CD14-positive monocyte (primary cell): ENCODE results near the gene MISP. TPM values are rescaled to one million over a fixed set of nuclear protein-coding genes. Genes with fewer than 3 reads are reported as not detected.

ENCODE experiments used
- DNase-seq, 3 donors: peaks; one replicate each; pipeline ENCODE4 v3.0.0-alpha.2; 2011 to 2022
- H2AFZ ChIP-seq: 2 replicates; pipeline ENCODE4 v1.6.0; 2012; ENCODE audit warnings: mild to moderate bottlenecking, low read depth, low read length, inconsistent platforms; ENCODE audit not compliant: insufficient read depth, poor library complexity, severe bottlenecking
- H3K27ac ChIP-seq, 2 donors: 1 replicate in 1 of 2; 2 replicates in 1 of 2; pipeline ENCODE4 v1.5.1; 2012 to 2013; ENCODE audit warnings: low read length in 2 of 2, control low read depth in 1 of 2, inconsistent platforms in 1 of 2, low read depth in 1 of 2, mild to moderate bottlenecking in 1 of 2
- H3K27me3 ChIP-seq, 2 donors: one replicate each; pipeline versions ENCODE4 v1.6.0 to v1.6.1; 2011 to 2013; ENCODE audit warnings: low read length in 2 of 2; ENCODE audit not compliant: control insufficient read depth in 2 of 2, insufficient read depth in 2 of 2
- H3K36me3 ChIP-seq, 2 donors: replicated peaks in 1 of 2; 1 replicate in 1 of 2; 2 replicates in 1 of 2; pipeline versions ENCODE4 v1.5.1 to v1.6.1; 2012 to 2013; ENCODE audit warnings: low read length in 2 of 2, control low read depth in 1 of 2, inconsistent platforms in 1 of 2, mild to moderate bottlenecking in 1 of 2; ENCODE audit not compliant: insufficient read depth in 2 of 2, control insufficient read depth in 1 of 2
- H3K4me1 ChIP-seq, 2 donors: 1 replicate in 1 of 2; 2 replicates in 1 of 2; pipeline versions ENCODE4 v1.5.1 to v1.6.1; 2012 to 2013; ENCODE audit warnings: low read length in 2 of 2, control low read depth in 1 of 2, inconsistent platforms in 1 of 2, mild to moderate bottlenecking in 1 of 2, moderate library complexity in 1 of 2; ENCODE audit not compliant: insufficient read depth in 2 of 2, control insufficient read depth in 1 of 2
- H3K4me2 ChIP-seq: replicated peaks from 2 replicates; pipeline ENCODE3; 2012; ENCODE audit warnings: low read length, moderate library complexity, mild to moderate bottlenecking; ENCODE audit not compliant: poor library complexity, severe bottlenecking; ENCODE audit errors: extremely low read depth
- H3K4me3 ChIP-seq, 3 experiments: fragments of 200-600 bp in 1 of 3; sonication (generic) in 1 of 3; replicated peaks in 1 of 3; 1 replicate in 2 of 3; 2 replicates in 1 of 3; pipeline ENCODE4 v1.5.1; 2011 to 2013; ENCODE audit warnings: low read length in 3 of 3, mild to moderate bottlenecking in 3 of 3, control low read depth in 2 of 3, low read depth in 2 of 3, inconsistent platforms in 1 of 3, moderate library complexity in 1 of 3
- H3K79me2 ChIP-seq: 2 replicates; pipeline ENCODE4 v1.6.0; 2012; ENCODE audit warnings: mild to moderate bottlenecking, control low read depth, inconsistent platforms, low read length, moderate library complexity; ENCODE audit not compliant: insufficient read depth
- H3K9ac ChIP-seq: 2 replicates; pipeline ENCODE4 v1.6.0; 2017; ENCODE audit warnings: low read length, mild to moderate bottlenecking; ENCODE audit not compliant: insufficient read depth, poor library complexity, severe bottlenecking
- H3K9me3 ChIP-seq, 2 donors: replicated peaks in 1 of 2; 1 replicate in 1 of 2; 2 replicates in 1 of 2; pipeline versions ENCODE4 v1.5.1 to v1.6.1; 2012 to 2013; ENCODE audit warnings: low read length in 2 of 2, control low read depth in 1 of 2; ENCODE audit not compliant: control insufficient read depth in 1 of 2, insufficient read depth in 1 of 2
- H4K20me1 ChIP-seq: 2 replicates; pipeline ENCODE4 v1.6.0; 2012; ENCODE audit warnings: mild to moderate bottlenecking, low read length, control low read depth, moderate library complexity; ENCODE audit not compliant: insufficient read depth
- H3K27ac Mint-ChIP-seq, 7 donors: one replicate each; pipeline ENCODE4 v1.8.0; 2020; ENCODE audit warnings: mild to moderate bottlenecking in 7 of 7, mixed read lengths in 7 of 7, moderate library complexity in 6 of 7, inconsistent platforms in 2 of 7
- H3K27me3 Mint-ChIP-seq, 3 donors: one replicate each; pipeline ENCODE4 v1.8.0; 2021 to 2022; ENCODE audit warnings: low read depth in 3 of 3, mild to moderate bottlenecking in 3 of 3, mixed read lengths in 3 of 3, moderate library complexity in 3 of 3, inconsistent platforms in 1 of 3
- H3K36me3 Mint-ChIP-seq, 2 donors: one replicate each; pipeline ENCODE4 v1.8.0; 2020; ENCODE audit warnings: mixed read lengths in 2 of 2, inconsistent platforms in 1 of 2, mild to moderate bottlenecking in 1 of 2
- H3K4me1 Mint-ChIP-seq: one replicate; pipeline ENCODE4 v1.8.0; 2020; ENCODE audit warnings: mild to moderate bottlenecking, mixed read lengths
- H3K4me3 Mint-ChIP-seq, 2 donors: one replicate each; pipeline ENCODE4 v1.8.0; 2020; ENCODE audit warnings: mild to moderate bottlenecking in 2 of 2, mixed read lengths in 2 of 2, moderate library complexity in 1 of 2
- H3K9me3 Mint-ChIP-seq, 7 donors: one replicate each; pipeline ENCODE4 v1.8.0; 2020 to 2022; ENCODE audit warnings: mixed read lengths in 7 of 7, mild to moderate bottlenecking in 6 of 7, moderate library complexity in 6 of 7, inconsistent platforms in 2 of 7
- WGBS: methylation state at CpG from one replicate; pipeline ENCODE4 v1.1.5; 2013; ENCODE audit warnings: missing lambda C conversion rate; ENCODE audit not compliant: insufficient coverage; 5-methylcytosine and 5-hydroxymethylcytosine counted together
- intact Hi-C, 2 donors: fragments of 100-400 bp; cut with micrococcal nuclease; formaldehyde crosslinking; loops; one replicate each; pipeline versions ENCODE4 v1.15.0 to v1.15.1; 2023
- polyA plus RNA-seq, 3 donors: library from polyadenylated mRNA; depleted of rRNA in 1 of 3; unstranded in 2 of 3; stranded (reverse) in 1 of 3; fragments of 300-500 nt in 2 of 3; fragments of >200 nt in 1 of 3; fragmentation: Illumina TruSeq in 2 of 3; gene quantifications; 1 replicate in 2 of 3; 2 replicates in 1 of 3; pipeline ENCODE4 v1.2.3, GENCODE V29; 2012 to 2021
- small RNA-seq: library from RNA; depleted of rRNA; stranded (forward); fragments of <200 nt; gene quantifications from one replicate; pipeline ENCODE3, GENCODE V24; 2012; ENCODE audit warnings: low read depth; ENCODE audit not compliant: insufficient read length
- TF ChIP-seq, protein P1 (sequence below): fragments of 200-600 bp; IDR thresholded peaks from one replicate; pipeline ENCODE4 v1.8.0; 2022; ENCODE audit warnings: antibody characterized with exemption, mild to moderate bottlenecking

The MISP gene
- polyA plus RNA-seq, 3 donors, result not detected

DNA sequence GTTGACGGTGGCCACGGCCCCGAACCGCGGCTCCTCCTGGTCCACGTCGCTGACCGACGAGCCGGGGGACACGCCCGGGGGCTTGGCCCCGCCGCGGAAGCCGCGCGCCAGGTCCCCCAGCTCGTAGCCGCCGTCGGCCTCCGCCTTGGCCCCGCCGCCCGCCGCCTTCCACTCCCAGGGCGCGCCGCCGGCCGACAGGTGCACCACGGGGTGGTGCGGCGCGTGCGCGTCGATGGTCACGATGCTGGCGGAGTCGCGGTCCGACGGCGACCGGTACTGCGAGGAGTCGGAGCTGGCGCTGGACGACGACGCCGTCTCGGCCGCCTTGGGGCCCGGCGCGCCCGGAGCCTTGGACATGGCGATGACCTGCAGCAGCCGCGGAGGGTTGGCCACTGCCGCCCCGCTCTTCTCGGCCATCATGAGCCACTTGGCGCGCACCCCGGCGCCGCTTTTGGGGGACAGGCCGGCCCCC, 61.9 kb downstream of the MISP start:
- H3K36me3 ChIP-seq, result peaks cover 42 to 43% of the 10 kb centered on the region in 2 donors
- DNase-seq, result no peak
- H3K27ac Mint-ChIP-seq, result no peak overlapping the region
- no peaks in the 10 kb centered on the region for H3K27me3 ChIP-seq
- H3K9me3 ChIP-seq, result no peaks in the 10 kb centered on the region
- intact Hi-C loops, result no loop called here
- no peaks in the 10 kb centered on the region for H3K4me1 ChIP-seq
- 97% methylated on average over 64 of the region's 72 CpGs for WGBS
- TF ChIP-seq, protein P1, sequence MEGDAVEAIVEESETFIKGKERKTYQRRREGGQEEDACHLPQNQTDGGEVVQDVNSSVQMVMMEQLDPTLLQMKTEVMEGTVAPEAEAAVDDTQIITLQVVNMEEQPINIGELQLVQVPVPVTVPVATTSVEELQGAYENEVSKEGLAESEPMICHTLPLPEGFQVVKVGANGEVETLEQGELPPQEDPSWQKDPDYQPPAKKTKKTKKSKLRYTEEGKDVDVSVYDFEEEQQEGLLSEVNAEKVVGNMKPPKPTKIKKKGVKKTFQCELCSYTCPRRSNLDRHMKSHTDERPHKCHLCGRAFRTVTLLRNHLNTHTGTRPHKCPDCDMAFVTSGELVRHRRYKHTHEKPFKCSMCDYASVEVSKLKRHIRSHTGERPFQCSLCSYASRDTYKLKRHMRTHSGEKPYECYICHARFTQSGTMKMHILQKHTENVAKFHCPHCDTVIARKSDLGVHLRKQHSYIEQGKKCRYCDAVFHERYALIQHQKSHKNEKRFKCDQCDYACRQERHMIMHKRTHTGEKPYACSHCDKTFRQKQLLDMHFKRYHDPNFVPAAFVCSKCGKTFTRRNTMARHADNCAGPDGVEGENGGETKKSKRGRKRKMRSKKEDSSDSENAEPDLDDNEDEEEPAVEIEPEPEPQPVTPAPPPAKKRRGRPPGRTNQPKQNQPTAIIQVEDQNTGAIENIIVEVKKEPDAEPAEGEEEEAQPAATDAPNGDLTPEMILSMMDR, result no peak
- H2AFZ ChIP-seq, result no peak overlapping the region
- no peak overlapping the region for H3K4me3 ChIP-seq
- H3K36me3 Mint-ChIP-seq, result peaks cover 27 to 52% of the 10 kb centered on the region in 2 donors
- peaks cover 52% of the 10 kb centered on the region for H4K20me1 ChIP-seq
- H3K27me3 Mint-ChIP-seq, result no peaks in the 10 kb centered on the region
- peaks cover 37% of the 10 kb centered on the region for H3K79me2 ChIP-seq
- H3K27ac ChIP-seq, result no peak overlapping the region
- H3K4me2 ChIP-seq, result no peak overlapping the region
- H3K9me3 Mint-ChIP-seq, result peaks cover 0 to 11% (median 0%) of the 10 kb centered on the region in 7 donors
- no peak overlapping the region for H3K9ac ChIP-seq
- H3K4me3 Mint-ChIP-seq, result no peak overlapping the region
- peaks cover 1% of the 10 kb centered on the region for H3K4me1 Mint-ChIP-seq

DNA sequence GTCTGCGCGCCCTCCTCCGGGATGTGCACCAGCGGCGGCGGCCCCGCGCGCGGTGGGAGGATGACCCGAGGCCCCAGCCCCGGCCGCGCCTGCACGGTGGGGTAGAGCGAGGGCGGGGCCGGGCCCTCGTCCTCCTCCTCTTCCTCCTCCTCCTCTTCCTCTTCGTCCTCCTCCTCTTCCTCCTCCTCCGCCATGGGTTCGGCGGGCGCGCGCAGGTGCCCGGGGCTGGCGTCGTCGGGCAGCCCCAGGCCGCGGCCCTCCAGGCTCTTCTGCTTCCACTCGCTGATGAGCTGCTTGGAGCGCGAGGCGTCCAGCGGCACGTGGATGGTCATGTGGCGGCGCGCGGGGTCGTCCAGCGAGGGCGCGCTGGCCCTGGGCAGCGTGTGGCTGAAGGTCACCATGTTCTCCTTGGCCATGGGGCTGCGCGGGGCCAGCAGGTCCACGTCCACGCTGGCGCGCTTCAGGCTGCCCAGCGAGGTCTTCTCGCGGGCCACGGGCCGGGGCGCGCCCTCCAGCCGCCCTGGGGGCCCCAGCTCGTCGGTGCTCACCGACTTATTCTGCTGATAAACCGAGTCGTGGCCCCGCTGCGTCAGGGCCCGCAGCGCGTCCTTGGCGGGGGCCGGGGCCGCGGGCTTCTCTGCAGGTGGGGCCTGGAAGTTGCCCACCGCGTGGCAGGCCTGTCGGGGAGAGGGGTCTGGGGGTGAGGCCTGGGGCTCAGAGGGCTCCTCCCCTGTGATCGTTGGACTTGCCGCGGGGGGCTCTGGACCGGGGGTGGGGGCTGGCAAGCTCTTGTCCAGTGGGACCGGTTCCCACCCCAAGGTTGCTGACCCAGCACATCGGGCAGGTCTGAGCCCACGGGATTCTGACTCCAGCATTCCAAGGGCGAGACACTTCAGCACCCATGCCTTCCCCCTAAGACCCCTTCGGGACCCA, 62.6 kb downstream of the MISP start:
- no peak overlapping the region for H3K4me2 ChIP-seq
- no peak overlapping the region for H3K4me3 ChIP-seq
- TF ChIP-seq, protein P1, result no peak
- peaks cover 0 to 11% (median 0%) of the 10 kb centered on the region in 7 donors for H3K9me3 Mint-ChIP-seq
- no peaks in the 10 kb centered on the region for H3K9me3 ChIP-seq
- no peak for DNase-seq
- no peaks in the 10 kb centered on the region for H3K4me1 ChIP-seq
- no peak overlapping the region for H3K27ac ChIP-seq
- no peaks in the 10 kb centered on the region for H3K27me3 Mint-ChIP-seq
- H3K27ac Mint-ChIP-seq, result no peak overlapping the region
- H2AFZ ChIP-seq, result no peak overlapping the region
- peaks cover 1% of the 10 kb centered on the region for H3K4me1 Mint-ChIP-seq
- intact Hi-C loops, result no loop called here
- H3K36me3 Mint-ChIP-seq, result peaks cover 24 to 47% of the 10 kb centered on the region in 2 donors
- peaks cover 45% of the 10 kb centered on the region for H4K20me1 ChIP-seq
- WGBS, result 97% methylated on average over 70 of the region's 87 CpGs
- peaks cover 30% of the 10 kb centered on the region for H3K79me2 ChIP-seq
- H3K9ac ChIP-seq, result no peak overlapping the region
- no peak overlapping the region for H3K4me3 Mint-ChIP-seq
- no peaks in the 10 kb centered on the region for H3K27me3 ChIP-seq
- H3K36me3 ChIP-seq, result peaks cover 35 to 36% of the 10 kb centered on the region in 2 donors

Small RNAs within 50 kb of the gene (small RNA-seq; reads per million reads assigned to genes)
- gene MIR3187, result not detected

Other genes with a start within 250 kb of the MISP start
- gene TPGS1, start 243.6 kb upstream of the MISP start, polyA plus RNA-seq, result 10 to 100 TPM in 2 of 3 donors, 1 to 10 TPM in 1; 9.2 to 48.1 (median 14.2) TPM
- gene CDC34, start 219.4 kb upstream of the MISP start, polyA plus RNA-seq, result 10 to 100 TPM; 25.2 to 49.2 (median 43.0) TPM
- gene GZMM, start 207.1 kb upstream of the MISP start, polyA plus RNA-seq, result 1 to 10 TPM in 1 of 3 donors, under 1 TPM in 2; 0.32 to 1.4 (median 0.48) TPM
- 100 to 1,000 TPM; 190 to 431 (median 364) TPM for gene BSG, start 178.5 kb upstream of the MISP start, polyA plus RNA-seq
- gene HCN2, start 161.2 kb upstream of the MISP start, polyA plus RNA-seq, result under 1 TPM in 1 of 3 donors, not detected in 2; 0.21 TPM
- gene POLRMT, start 117.6 kb upstream of the MISP start, polyA plus RNA-seq, result 10 to 100 TPM; 16.2 to 40.5 (median 17.6) TPM
- gene FGF22, start 111.2 kb upstream of the MISP start, polyA plus RNA-seq, result not detected
- 10 to 100 TPM; 29.1 to 51.6 (median 31.6) TPM for gene RNF126, start 87.9 kb upstream of the MISP start, polyA plus RNA-seq
- gene FSTL3, start 74.7 kb upstream of the MISP start, polyA plus RNA-seq, result 10 to 100 TPM in 1 of 3 donors, 1 to 10 TPM in 2; 2.5 to 42.1 (median 5.2) TPM
- gene PRSS57, start 55.7 kb upstream of the MISP start, polyA plus RNA-seq, result 1 to 10 TPM in 1 of 3 donors, under 1 TPM in 2; 0.16 to 1.4 (median 0.78) TPM
- gene PALM, start 42.2 kb upstream of the MISP start, polyA plus RNA-seq, result under 1 TPM in 1 of 3 donors, not detected in 2; 0.23 TPM
- 100 to 1,000 TPM in 1 of 3 donors, 10 to 100 TPM in 2; 62.4 to 117 (median 81.6) TPM for gene PTBP1, start 46.3 kb downstream of the MISP start, polyA plus RNA-seq
- 1 to 10 TPM in 1 of 3 donors, not detected in 2; 1.2 TPM for gene PLPPR3, start 70.8 kb downstream of the MISP start, polyA plus RNA-seq
- 1 to 10 TPM; 2.7 to 5.7 (median 4.3) TPM for gene AZU1, start 76.7 kb downstream of the MISP start, polyA plus RNA-seq
- gene PRTN3, start 89.9 kb downstream of the MISP start, polyA plus RNA-seq, result under 1 TPM in 1 of 3 donors, not detected in 2; 0.11 TPM
- gene ELANE, start 101.2 kb downstream of the MISP start, polyA plus RNA-seq, result 1 to 10 TPM in 2 of 3 donors, under 1 TPM in 1; 0.61 to 2.0 (median 1.3) TPM
- 100 to 1,000 TPM; 272 to 862 (median 654) TPM for gene CFD, start 108.6 kb downstream of the MISP start, polyA plus RNA-seq
- gene MED16, start 142.1 kb downstream of the MISP start, polyA plus RNA-seq, result 10 to 100 TPM; 20.7 to 37.4 (median 32.8) TPM
- not detected for gene RNU6-9, start 142.4 kb downstream of the MISP start, polyA plus RNA-seq
- 10 to 100 TPM; 70.8 to 99.9 (median 78.7) TPM for gene R3HDM4, start 162.1 kb downstream of the MISP start, polyA plus RNA-seq
- not detected for gene KISS1R, start 166.2 kb downstream of the MISP start, polyA plus RNA-seq
- 10 to 100 TPM in 1 of 3 donors, 1 to 10 TPM in 2; 2.1 to 41.6 (median 3.2) TPM for gene ARID3A, start 174.9 kb downstream of the MISP start, polyA plus RNA-seq
- 10 to 100 TPM; 21.3 to 52.7 (median 49.9) TPM for gene WDR18, start 233.2 kb downstream of the MISP start, polyA plus RNA-seq
- gene GRIN3B, start 249.3 kb downstream of the MISP start, polyA plus RNA-seq, result under 1 TPM in 2 of 3 donors, not detected in 1; 0.13 to 0.27 TPM